Measurements from ENCODE around the gene NRG2.

The NRG2 gene

GRCh38 chr5:139982157-139982974 is 60.7 kb downstream of the NRG2 start:
- TF ChIP-seq CREB5 (CRISPR knock-in tag; IDR thresholded peaks at IDR 0.05; ENCODE audit: low read depth) (no peak), TCF4 (CRISPR knock-in tag; IDR thresholded peaks at IDR 0.05; ENCODE audit: borderline replicate concordance) (no peak), ESRRG (CRISPR knock-in tag; IDR thresholded peaks at IDR 0.05) (no peak), PATZ1 (CRISPR knock-in tag; IDR thresholded peaks at IDR 0.05; ENCODE audit: borderline replicate concordance) (no peak), ISL1 (CRISPR knock-in tag; IDR thresholded peaks at IDR 0.05) (no peak), ZFP3 (CRISPR knock-in tag; IDR thresholded peaks at IDR 0.05) (no peak), SNAI2 (CRISPR knock-in tag; IDR thresholded peaks at IDR 0.05) (no peak), TSHZ2 (CRISPR knock-in tag; IDR thresholded peaks at IDR 0.05) (no peak), BACH2 (CRISPR knock-in tag; IDR thresholded peaks at IDR 0.05; ENCODE audit: borderline replicate concordance) (no peak), POU6F1 (CRISPR knock-in tag; IDR thresholded peaks at IDR 0.05; ENCODE audit: borderline replicate concordance, low read depth) (no peak; the same call in 1 of the 2 replicates)
- ATAC-seq: peak; percentile 83

GRCh38 chr5:139980765-139981164 is 62.3 kb downstream of the NRG2 start:
- ATAC-seq: no peak
- TF ChIP-seq ZNF8 (CRISPR knock-in tag; IDR thresholded peaks at IDR 0.05) (no peak), ZNF70 (CRISPR knock-in tag; IDR thresholded peaks at IDR 0.05) (no peak), ZFP30 (CRISPR knock-in tag; IDR thresholded peaks at IDR 0.05) (no peak), BACH2 (CRISPR knock-in tag; IDR thresholded peaks at IDR 0.05; ENCODE audit: borderline replicate concordance) (no peak)

- ATAC-seq: no peak
- TF ChIP-seq BACH2 (CRISPR knock-in tag; IDR thresholded peaks at IDR 0.05; ENCODE audit: borderline replicate concordance): no peak
Measured at GRCh38 chr5:139979943-139980342, 63.2 kb downstream of the NRG2 start.

GRCh38 chr5:139979518-139979917 is 63.6 kb downstream of the NRG2 start:
- TF ChIP-seq ZFP3 (CRISPR knock-in tag; IDR thresholded peaks at IDR 0.05): no peak
- TF ChIP-seq ZNF565 (CRISPR knock-in tag; conservative IDR thresholded peaks at IDR 0.05; ENCODE audit: low read depth): no peak
- no peak for TF ChIP-seq CSDC2 (CRISPR knock-in tag; IDR thresholded peaks at IDR 0.05)
- TF ChIP-seq SNAI2 (CRISPR knock-in tag; IDR thresholded peaks at IDR 0.05): no peak
- TF ChIP-seq TSHZ2 (CRISPR knock-in tag; IDR thresholded peaks at IDR 0.05): no peak
- TF ChIP-seq TCF4 (CRISPR knock-in tag; IDR thresholded peaks at IDR 0.05; ENCODE audit: borderline replicate concordance): no peak
- TF ChIP-seq RARB (CRISPR knock-in tag; IDR thresholded peaks at IDR 0.05): no peak
- no peak for ATAC-seq
